PC-3 (cell line): ENCODE data around the gene LRRC8A.

Source experiments
- EZH2 ChIP-seq: fragments of 300-600 bp; sonication (generic); IDR thresholded peaks from one replicate; pipeline ENCODE4 v1.6.1; 2017; ENCODE audit warnings: antibody characterized with exemption, mild to moderate bottlenecking, low read length; ENCODE audit not compliant: unreplicated experiment
- EZH2phosphoT487 ChIP-seq: fragments of 300-600 bp; sonication (generic); IDR thresholded peaks from 2 replicates; pipeline ENCODE4 v1.6.1; 2018; ENCODE audit warnings: mild to moderate bottlenecking, antibody characterized with exemption, low read length, borderline replicate concordance
- TF ChIP-seq, protein P1 (sequence below): fragments of 300-600 bp; sonication (generic); conservative IDR thresholded peaks from 2 replicates; pipeline ENCODE4 v1.5.1; 2017; ENCODE audit warnings: antibody characterized with exemption, low read depth, mild to moderate bottlenecking, low read length

DNA sequence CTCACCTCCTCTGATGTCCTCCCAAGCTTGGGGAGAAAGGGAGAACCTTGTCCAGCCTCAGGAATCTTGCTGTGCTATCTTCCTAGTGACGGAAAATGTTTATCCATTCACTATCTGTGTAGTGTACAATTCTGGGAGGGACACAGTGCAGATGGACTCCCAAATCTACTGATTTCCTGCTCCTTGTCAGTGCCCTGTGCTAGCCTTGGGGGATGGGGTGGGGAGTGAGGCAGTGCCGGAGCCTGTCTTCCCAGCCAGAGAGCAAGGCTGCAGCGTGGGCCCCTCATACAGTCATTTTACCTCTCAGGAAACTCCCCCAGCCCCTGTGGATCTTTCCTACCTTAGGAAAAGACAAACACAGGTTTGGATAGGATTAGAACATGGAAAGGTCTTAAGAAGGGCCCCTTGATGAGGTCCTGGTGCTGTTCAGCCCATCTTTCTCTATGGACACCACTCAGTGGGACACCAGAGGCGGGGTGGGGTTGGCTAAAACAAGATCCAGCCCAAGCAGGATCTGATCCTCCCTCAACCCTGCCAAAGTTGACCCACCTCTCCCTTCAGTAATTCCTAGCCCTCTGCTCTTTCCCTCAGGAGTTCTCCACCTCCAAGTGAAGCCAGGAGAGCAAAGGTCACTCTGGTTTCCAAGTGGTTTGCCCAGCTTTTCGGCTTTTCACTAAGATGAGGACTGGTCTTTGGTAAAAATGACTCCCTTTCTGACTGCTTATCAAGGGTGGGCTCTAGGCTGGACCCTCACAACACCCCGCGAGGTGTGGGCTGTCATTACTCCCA is 62.1 kb downstream of the LRRC8A start:
- TF ChIP-seq EZH2 (no peak), EZH2phosphoT487 (no peak)
- TF ChIP-seq, protein P1, sequence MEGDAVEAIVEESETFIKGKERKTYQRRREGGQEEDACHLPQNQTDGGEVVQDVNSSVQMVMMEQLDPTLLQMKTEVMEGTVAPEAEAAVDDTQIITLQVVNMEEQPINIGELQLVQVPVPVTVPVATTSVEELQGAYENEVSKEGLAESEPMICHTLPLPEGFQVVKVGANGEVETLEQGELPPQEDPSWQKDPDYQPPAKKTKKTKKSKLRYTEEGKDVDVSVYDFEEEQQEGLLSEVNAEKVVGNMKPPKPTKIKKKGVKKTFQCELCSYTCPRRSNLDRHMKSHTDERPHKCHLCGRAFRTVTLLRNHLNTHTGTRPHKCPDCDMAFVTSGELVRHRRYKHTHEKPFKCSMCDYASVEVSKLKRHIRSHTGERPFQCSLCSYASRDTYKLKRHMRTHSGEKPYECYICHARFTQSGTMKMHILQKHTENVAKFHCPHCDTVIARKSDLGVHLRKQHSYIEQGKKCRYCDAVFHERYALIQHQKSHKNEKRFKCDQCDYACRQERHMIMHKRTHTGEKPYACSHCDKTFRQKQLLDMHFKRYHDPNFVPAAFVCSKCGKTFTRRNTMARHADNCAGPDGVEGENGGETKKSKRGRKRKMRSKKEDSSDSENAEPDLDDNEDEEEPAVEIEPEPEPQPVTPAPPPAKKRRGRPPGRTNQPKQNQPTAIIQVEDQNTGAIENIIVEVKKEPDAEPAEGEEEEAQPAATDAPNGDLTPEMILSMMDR, result no peak
